NCI-H1417 (cell line): ENCODE measurements around the gene F11R.
"Not testable (repeated sequence)": the region's sequence is repeated elsewhere in the genome, so short reads cannot be mapped to it uniquely, and the experiment has no call there.

Source experiments
- DNase-seq, 3 experiments: peaks; one replicate each; lab custom pipeline; 2025; lab: John Stamatoyannopoulos, UW

Gene F11R

DNA sequence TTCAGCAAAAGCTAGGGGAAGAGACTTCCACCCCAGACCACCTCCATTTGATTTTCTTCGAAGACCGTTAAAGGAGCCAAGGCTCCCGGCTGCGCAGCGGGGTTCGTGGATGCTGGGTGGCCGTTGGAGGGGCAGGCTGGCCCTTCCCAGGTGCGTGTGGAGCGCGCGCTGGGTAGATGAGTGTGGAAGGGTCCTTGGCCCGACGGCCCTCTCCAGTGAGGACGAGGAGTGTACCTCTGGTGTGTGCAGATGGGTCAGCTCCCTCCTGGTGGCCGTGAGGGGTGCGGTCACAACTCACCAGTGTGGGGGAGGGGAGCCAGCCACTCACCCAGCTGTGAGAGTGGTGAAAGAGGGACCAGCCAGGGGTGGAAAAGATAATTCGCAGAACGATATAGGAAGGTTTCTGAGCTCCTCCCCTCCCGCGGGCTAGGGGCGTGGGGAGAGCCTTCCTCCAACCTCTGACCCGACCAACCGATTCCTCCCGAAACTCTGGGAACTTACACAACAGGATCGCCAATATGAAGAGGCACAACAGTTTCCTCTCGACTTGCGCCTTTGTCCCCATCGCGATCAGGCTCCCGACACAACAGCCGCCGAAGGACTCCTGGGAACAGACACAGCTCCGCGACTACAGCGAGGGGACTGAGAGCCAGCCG lies at the start of gene F11R:
TSS of gene F11R (minus strand) at position 644 of the 656 bp plus-strand sequence. CDS start at position 565, 79 bp downstream.
- DNase-seq, result peak; percentile 87 to 93 (median 91)

DNA sequence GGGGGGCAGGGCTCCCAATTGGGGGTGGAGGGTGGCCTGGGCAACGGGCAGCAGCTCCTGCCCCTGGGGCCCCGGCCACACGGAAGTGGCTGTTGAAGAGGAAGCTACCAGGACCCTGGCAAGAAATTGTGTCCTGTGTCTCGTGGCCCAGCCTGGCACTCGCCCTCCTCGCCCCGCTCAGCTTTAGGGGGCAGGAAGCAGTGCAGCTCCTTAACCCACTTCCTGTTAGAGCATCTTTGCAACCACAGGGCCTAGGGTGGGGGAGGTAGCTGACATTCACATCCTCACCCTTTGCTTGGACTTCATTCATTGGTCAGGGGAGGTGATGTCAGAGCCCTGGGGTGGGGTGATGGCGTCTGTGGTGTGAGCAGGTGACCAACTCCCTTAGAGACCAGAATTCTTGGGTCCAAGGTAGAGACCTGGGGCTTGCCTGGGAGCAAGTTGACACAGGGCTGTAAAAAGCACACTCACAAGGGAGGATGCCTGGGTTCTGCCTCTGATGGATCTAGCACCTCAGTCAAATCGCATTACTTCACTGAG lies 48.8 kb upstream of the F11R start, which contains the start of gene ARHGAP30:
TSS of gene ARHGAP30 (minus strand) at position 161 of the 540 bp plus-strand sequence. CDS start 267 bp downstream, outside the sequence.
- no peak for DNase-seq

DNA sequence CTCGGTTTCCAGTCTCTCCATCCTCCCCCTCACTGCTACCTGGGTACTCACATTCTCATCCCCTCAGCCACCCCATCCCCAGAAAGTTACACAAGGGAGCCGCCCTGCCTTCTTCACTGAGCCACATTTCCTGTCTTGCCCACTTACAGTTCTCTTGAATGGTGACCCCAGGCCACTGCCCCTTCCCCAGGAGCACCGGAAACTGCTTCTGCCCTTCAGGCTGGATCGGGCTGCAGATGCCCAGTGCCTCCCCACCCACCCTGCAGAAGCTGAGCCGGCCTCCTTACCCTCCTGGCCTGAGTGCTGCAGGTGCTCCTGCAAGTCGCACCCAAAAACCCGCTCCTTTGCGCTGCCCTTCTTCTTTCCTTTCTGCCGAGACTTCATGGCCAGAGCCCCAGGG lies 48.3 kb upstream of the F11R start:
- no peak for DNase-seq

- DNase-seq, result no peak
Measured at GRCh38 chr1:161068306-161069234, 47.6 kb upstream of the F11R start.

DNA sequence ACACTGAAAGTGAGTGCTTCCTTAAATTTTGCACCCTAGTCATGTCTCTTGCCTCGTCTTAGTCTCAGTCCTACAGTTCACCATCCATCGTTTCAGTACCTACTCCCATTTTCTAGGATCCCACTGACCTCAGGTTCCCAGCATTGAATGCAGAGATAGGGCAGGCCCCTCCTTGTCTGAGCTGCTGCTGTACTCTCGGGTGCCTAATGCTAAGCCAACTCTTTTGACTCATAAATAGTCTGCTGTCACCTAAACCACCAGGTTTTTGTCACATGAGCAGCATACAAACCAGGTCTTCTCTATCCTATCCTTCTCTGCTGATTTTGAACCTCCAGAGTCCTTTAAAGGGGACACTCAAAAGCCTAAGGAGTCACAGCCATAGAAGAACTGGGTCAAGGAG lies 45.7 kb upstream of the F11R start:
- no peak for DNase-seq

GRCh38 chr1:161065681-161066080 lies 44.7 kb upstream of the F11R start:
- DNase-seq, result not testable (repeated sequence)

DNA sequence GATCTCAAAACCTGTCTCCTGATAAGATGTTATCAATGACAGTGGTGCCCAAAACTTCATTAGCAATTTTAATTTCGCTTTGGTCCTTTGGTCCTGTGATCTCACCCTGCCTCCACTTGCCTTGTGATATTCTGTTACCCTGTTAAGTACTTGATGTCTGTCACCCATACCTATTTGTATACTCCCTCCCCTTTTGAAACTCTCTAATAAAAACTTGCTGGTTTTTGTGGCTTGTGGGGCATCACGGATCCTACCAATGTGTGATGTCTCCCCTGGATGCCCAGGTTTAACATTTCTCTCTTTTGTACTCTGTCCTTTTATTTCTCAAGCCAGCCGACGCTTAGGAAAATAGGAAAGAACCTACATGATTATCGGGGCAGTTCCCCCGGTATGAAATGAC lies 43.0 kb upstream of the F11R start:
- not testable (repeated sequence) for DNase-seq

DNA sequence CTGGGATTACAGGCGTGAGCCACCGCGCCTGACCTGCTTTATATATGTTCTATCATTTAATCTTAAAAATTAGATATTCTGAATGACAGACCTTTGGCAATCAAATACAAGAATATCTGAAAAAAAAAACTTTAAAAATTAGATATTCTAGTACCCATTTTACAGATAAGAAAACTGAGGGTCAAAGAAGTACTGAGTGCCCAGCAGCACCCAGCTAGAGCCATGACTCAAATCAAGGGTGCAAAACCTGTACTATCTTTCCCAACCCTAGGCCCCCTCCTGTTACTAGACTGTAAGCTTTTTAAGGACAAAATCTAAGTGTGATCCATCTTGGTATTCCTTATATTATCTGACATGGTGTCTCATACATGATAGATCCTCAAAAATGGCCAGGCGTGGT lies 40.5 kb upstream of the F11R start:
- DNase-seq, result no peak

- DNase-seq, result no peak
Measured at GRCh38 chr1:161059293-161059692, 38.3 kb upstream of the F11R start.

DNA sequence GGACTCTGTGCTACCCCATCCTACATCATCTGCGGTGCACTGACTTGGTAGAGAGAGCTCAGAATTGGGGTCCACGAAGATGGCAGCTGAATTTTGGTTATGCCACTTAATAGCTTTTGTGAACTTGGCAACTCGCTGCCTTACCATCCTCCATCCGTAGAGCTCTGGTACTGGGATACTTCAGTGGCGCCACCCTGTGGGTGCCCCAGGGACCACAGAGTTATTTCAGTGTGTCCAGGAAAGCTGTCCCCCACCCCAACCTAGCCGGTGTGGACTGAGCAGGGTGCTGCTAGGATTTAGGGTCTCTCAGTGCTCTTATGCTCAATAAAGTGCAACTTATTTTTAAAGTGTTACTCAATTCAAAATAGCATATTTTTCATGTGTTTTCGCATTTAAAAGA lies 33.9 kb upstream of the F11R start:
- DNase-seq, result no peak

- no peak for DNase-seq
Measured at GRCh38 chr1:161054232-161054631, 33.3 kb upstream of the F11R start.

GRCh38 chr1:161052899-161053298 lies 31.9 kb upstream of the F11R start:
- DNase-seq, result no peak

DNA sequence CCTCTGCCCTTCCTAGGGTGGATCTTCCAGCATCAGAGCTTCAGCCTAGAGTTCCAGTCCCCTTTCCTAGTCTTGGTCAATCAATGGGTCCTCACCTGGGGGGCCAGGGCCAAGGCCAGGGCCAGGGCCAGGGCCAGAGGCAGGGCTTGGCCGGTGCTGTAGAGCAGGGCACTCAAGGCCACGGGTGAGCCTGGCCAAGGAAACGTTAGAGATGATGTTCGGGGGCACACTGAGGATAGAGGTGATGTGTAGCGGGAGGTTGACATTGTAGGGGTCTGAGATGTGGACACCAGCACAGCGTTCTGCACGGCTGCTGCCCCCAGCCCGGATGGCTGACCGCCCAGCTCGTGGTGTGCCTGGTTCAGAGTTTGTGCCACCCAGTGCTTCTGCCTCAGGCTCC lies 30.3 kb upstream of the F11R start:
- DNase-seq, result no peak

DNA sequence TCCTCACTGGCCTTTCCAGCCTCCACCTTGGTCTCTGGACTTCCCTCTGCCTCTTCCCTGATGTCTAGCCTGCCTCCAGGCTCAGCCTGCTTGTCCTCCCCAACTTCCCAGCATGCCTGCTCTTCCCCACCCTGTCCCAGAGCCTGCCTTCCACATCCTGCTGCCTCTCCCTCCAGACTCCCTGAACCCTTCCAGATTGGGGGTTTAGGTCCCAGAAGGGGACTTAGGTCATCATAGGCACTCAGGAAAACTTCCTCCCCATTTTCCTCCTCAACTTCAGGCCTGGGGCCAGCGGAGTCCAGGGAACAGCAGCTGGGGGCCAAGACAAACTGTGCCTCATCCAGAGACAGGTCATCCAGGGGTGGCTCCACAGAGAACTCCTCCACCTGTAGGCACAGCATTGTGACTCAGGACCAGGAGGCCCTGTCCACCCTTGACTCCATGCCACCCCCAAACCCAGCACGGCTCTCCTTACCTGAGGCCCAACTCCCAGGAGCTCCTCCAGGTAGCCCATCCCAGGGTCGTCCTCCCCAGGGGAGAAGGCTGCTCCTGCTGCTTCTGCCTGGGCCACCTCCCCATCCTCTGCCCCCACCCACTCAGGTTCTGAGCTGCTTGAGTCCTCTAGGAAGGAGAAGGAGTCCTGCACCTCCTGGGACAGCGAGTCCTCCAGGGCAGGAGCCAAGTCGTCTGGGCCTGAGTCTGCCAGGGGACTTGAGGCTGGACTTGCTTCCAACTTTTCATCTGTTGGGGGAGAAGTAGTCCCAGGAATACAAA lies 28.2 kb upstream of the F11R start:
- no peak for DNase-seq

GRCh38 chr1:161047436-161048420 lies 26.8 kb upstream of the F11R start:
- no peak for DNase-seq

DNA sequence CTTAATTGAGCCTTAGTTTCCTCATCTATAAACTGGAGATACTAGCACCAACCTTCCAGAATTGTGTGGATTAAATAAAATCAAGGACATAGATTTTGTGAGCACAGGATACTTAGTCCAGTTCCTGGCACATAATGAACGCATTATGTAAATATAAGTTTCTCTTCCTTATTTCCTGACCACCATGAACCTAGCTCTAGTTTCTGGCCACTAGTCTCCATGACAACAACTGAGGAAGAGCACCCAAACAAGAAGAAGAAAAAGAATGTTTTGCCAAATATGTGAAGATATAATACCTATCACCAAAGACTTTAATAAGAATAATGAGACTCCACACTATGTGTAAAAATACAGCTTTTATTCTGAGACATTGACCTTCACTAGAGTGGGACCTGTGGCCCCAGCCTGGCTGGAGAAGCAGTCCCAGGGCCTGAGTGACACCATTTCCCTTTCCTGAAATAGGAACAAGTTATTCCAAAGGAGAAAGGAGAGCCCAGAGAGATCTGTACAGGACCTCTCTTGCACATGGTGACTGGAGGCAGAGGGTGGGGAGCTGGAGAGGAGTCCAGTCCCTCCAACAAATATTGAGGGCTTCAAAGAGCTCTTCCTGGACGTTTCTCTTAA lies 25.8 kb upstream of the F11R start:
- peak in 1 of 3 experiments; percentile 42 for DNase-seq

- DNase-seq, result peak; percentile 95 to 99 (median 98)
Measured at GRCh38 chr1:161045736-161046604, 25.0 kb upstream of the F11R start, which contains the start of gene USF1. Gene USF1 (minus strand): TSS chr1:161045977. CDS start chr1:161043275, 2,702 bp downstream.

DNA sequence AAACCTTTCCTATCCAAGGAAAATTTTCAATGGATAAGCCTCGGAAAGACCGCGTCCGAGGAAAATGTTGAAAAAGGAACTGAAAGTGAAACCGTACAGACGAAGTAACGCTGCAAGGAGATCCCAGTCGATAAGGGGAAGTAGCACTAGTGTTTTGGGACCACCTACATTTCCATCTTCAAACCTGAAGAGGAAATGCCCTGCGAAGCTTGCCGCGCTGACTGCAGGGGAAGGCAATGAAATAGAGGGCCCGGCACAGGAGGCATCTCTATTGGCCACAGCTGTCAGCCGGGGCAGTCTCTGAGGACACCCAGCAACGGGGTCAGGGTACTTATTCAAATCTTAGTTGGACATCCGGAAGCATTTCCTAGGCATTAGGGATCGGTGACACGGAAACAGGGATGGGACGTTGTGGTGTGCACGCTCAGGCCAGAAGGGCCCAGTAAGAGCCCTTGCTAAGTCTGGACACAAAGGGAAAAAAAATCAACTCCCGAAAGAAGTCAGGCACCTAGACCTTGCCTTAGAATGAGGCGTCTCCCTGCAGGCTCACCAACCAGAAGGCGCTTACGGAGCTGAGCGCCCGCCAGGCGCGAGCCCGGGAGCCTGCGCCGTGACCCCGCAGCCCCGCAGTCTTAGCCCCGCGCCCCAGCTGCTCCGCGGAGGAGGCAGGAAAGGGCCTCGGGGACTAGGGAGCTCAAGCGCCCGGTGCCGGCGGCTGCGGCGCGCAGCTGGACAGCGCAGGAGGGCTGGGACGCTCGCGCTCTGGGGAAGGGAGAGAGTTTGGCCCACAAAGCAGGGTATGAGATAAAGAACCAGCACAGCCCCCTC lies 24.2 kb upstream of the F11R start:
- DNase-seq, result peak in 2 of 3 experiments; percentile 74 to 82
